Endodermal cell (in vitro differentiated cells): ENCODE results near the gene DEDD2. TPM values are rescaled to one million over a fixed set of nuclear protein-coding genes. Genes with fewer than 3 reads are reported as not detected.

Experiments used
- DNase-seq: peaks from one replicate; pipeline ENCODE4 v3.0.0-alpha.2; 2017
- H3K27ac ChIP-seq: 2 replicates; pipeline ENCODE4 v1.5.1; 2013; ENCODE audit warnings: mild to moderate bottlenecking, low read depth, low read length, moderate library complexity
- H3K27me3 ChIP-seq: 2 replicates; pipeline ENCODE4 v1.6.1; 2013; ENCODE audit warnings: mild to moderate bottlenecking, low read length, moderate library complexity; ENCODE audit not compliant: insufficient read depth, control insufficient read depth, poor library complexity, severe bottlenecking
- H3K36me3 ChIP-seq: 2 replicates; pipeline ENCODE4 v1.7.0; 2013; ENCODE audit warnings: mild to moderate bottlenecking, low read length, moderate library complexity; ENCODE audit not compliant: control insufficient read depth, insufficient read depth
- H3K4me1 ChIP-seq: one replicate; pipeline ENCODE4 v1.7.0; 2013; ENCODE audit warnings: low read length; ENCODE audit not compliant: control insufficient read depth, insufficient read depth
- H3K4me3 ChIP-seq: 2 replicates; pipeline ENCODE4 v1.5.1; 2013; ENCODE audit warnings: mild to moderate bottlenecking, low read length, moderate library complexity
- H3K9ac ChIP-seq: 2 replicates; pipeline ENCODE4 v1.6.1; 2013; ENCODE audit warnings: mild to moderate bottlenecking, low read length, moderate library complexity; ENCODE audit not compliant: poor library complexity, severe bottlenecking; ENCODE audit errors: extremely low read depth
- H3K9me3 ChIP-seq: 2 replicates; pipeline ENCODE4 v1.6.1; 2013; ENCODE audit warnings: mild to moderate bottlenecking, low read length, moderate library complexity; ENCODE audit not compliant: control insufficient read depth
- H3K27ac Mint-ChIP-seq: 2 replicates; pipeline ENCODE4 v1.8.0; 2020; ENCODE audit warnings: mixed read lengths
- H3K27me3 Mint-ChIP-seq: 2 replicates; pipeline ENCODE4 v1.8.0; 2021; ENCODE audit warnings: mild to moderate bottlenecking, mixed read lengths; ENCODE audit not compliant: insufficient read depth
- H3K36me3 Mint-ChIP-seq: 2 replicates; pipeline ENCODE4 v1.8.0; 2020; ENCODE audit warnings: low read depth, mixed read lengths
- H3K4me1 Mint-ChIP-seq: 2 replicates; pipeline ENCODE4 v1.8.0; 2020; ENCODE audit warnings: mixed read lengths
- H3K4me3 Mint-ChIP-seq: 2 replicates; pipeline ENCODE4 v1.8.0; 2020; ENCODE audit warnings: mild to moderate bottlenecking, moderate library complexity, mixed read lengths
- H3K9me3 Mint-ChIP-seq: 2 replicates; pipeline ENCODE4 v1.8.0; 2020; ENCODE audit warnings: mild to moderate bottlenecking, mixed read lengths
- WGBS, 2 experiments: methylation state at CpG; one replicate each; pipeline versions ENCODE4 v1.1.5 to v1.1.7; 2013; ENCODE audit warnings: missing lambda C conversion rate in 2 of 2, mixed read lengths in 1 of 2; ENCODE audit not compliant: insufficient coverage in 1 of 2, insufficient read length in 1 of 2; 5-methylcytosine and 5-hydroxymethylcytosine counted together
- total RNA-seq, 2 donors: library from RNA; stranded (reverse); fragmentation: NEBNext Ultra II Directional in 1 of 2; extraction: Animal tissue kit (Norgen Biotek cat#: 25700) in 1 of 2; gene quantifications; 2 replicates in 1 of 2; 3 replicates in 1 of 2; pipeline ENCODE4 v1.2.1, GENCODE V29; 2021
- TF ChIP-seq, protein P1 (sequence below): fragments of 200-600 bp; sonication (generic); conservative IDR thresholded peaks from 2 replicates; pipeline ENCODE4 v1.5.0; 2021; ENCODE audit warnings: antibody characterized with exemption, mild to moderate bottlenecking

DEDD2 gene
- total RNA-seq, 2 donors from 2014 or later: 25.8 to 28.0 TPM

DNA sequence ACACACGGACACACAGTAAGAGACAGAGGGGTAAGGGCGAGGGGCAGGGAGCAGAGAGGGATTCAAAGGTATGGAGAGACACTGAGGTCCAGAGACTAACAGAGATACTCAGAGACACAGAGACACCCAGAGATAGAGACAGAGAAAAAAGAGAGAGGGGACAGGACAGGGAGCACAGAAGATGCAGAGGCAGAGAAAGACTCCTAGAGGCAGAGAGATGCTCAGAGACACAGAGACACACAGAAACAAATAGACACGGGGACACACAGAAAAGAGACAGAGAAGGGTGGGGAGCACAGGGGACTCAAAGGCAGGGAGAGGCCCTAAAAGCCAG lies 39.8 kb downstream of the DEDD2 start:
- no peak overlapping the region for H3K9ac ChIP-seq
- no peak overlapping the region for H3K4me3 ChIP-seq
- Mint-ChIP-seq H3K4me1 (peaks cover 5% of the 10 kb centered on the region), H3K27ac (no peak overlapping the region), H3K9me3 (no peaks in the 10 kb centered on the region), H3K27me3 (peaks cover 51% of the 10 kb centered on the region), H3K36me3 (no peaks in the 10 kb centered on the region), H3K4me3 (no peak overlapping the region)
- peaks cover 94% of the 10 kb centered on the region for H3K27me3 ChIP-seq
- TF ChIP-seq, protein P1, sequence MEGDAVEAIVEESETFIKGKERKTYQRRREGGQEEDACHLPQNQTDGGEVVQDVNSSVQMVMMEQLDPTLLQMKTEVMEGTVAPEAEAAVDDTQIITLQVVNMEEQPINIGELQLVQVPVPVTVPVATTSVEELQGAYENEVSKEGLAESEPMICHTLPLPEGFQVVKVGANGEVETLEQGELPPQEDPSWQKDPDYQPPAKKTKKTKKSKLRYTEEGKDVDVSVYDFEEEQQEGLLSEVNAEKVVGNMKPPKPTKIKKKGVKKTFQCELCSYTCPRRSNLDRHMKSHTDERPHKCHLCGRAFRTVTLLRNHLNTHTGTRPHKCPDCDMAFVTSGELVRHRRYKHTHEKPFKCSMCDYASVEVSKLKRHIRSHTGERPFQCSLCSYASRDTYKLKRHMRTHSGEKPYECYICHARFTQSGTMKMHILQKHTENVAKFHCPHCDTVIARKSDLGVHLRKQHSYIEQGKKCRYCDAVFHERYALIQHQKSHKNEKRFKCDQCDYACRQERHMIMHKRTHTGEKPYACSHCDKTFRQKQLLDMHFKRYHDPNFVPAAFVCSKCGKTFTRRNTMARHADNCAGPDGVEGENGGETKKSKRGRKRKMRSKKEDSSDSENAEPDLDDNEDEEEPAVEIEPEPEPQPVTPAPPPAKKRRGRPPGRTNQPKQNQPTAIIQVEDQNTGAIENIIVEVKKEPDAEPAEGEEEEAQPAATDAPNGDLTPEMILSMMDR: no peak
- no peaks in the 10 kb centered on the region for H3K9me3 ChIP-seq
- DNase-seq: no peak
- no peaks in the 10 kb centered on the region for H3K36me3 ChIP-seq
- 41 to 47% methylated on average over 3 of the region's 3 CpGs for WGBS, 2 experiments
- no peaks in the 10 kb centered on the region for H3K4me1 ChIP-seq
- H3K27ac ChIP-seq: no peak overlapping the region

- no peak overlapping the region for H3K27ac ChIP-seq
- DNase-seq: peak; percentile 91
- peaks cover 94% of the 10 kb centered on the region for H3K27me3 ChIP-seq
- Mint-ChIP-seq H3K27ac (no peak overlapping the region), H3K4me1 (peaks cover 5% of the 10 kb centered on the region), H3K9me3 (no peaks in the 10 kb centered on the region), H3K27me3 (peaks cover 49% of the 10 kb centered on the region), H3K4me3 (no peak overlapping the region), H3K36me3 (no peaks in the 10 kb centered on the region)
- no peaks in the 10 kb centered on the region for H3K9me3 ChIP-seq
- no peak overlapping the region for H3K9ac ChIP-seq
- TF ChIP-seq, protein P1: peak; percentile 72
- WGBS, 2 experiments: 1 to 10% methylated on average over 7 to 60 of the region's 66 CpGs
- no peaks in the 10 kb centered on the region for H3K4me1 ChIP-seq
- H3K36me3 ChIP-seq: no peaks in the 10 kb centered on the region
- no peak overlapping the region for H3K4me3 ChIP-seq
Observed at GRCh38 chr19:42176990-42177685, 40.3 kb downstream of the DEDD2 start.

- no peaks in the 10 kb centered on the region for H3K9me3 ChIP-seq
- peaks cover 48% of the 10 kb centered on the region for H3K27me3 Mint-ChIP-seq
- 0 to 2% methylated on average over 11 to 31 of the region's 31 CpGs for WGBS, 2 experiments
- H3K27me3 ChIP-seq: peaks cover 91% of the 10 kb centered on the region
- DNase-seq: no peak
- H3K4me1 Mint-ChIP-seq: peaks cover 5% of the 10 kb centered on the region
- peak overlapping the region; percentile 49 for H3K4me3 Mint-ChIP-seq
- no peaks in the 10 kb centered on the region for H3K36me3 Mint-ChIP-seq
- no peak overlapping the region for H3K9ac ChIP-seq
- H3K4me1 ChIP-seq: no peaks in the 10 kb centered on the region
- H3K27ac Mint-ChIP-seq: no peak overlapping the region
- no peaks in the 10 kb centered on the region for H3K36me3 ChIP-seq
- peak overlapping the region; percentile 70 for H3K4me3 ChIP-seq
- H3K27ac ChIP-seq: no peak overlapping the region
- H3K9me3 Mint-ChIP-seq: no peaks in the 10 kb centered on the region
- TF ChIP-seq, protein P1: no peak
Observed at GRCh38 chr19:42176649-42176989, 40.9 kb downstream of the DEDD2 start.
